Spleen (tissue), 7 donors: ENCODE data around the gene RYR1.

Source experiments
- CTCF ChIP-seq, 11 experiments: fragments of 200-600 bp in 7 of 11; fragments of 450-650 bp in 4 of 11; sonication (generic) in 4 of 11; IDR thresholded peaks in 8 of 11; conservative IDR thresholded peaks in 3 of 11; 1 replicate in 7 of 11; 2 replicates in 4 of 11; pipeline versions ENCODE4 v1.4.0 to v1.8.0; 2016 to 2021; ENCODE audit warnings: antibody characterized with exemption in 11 of 11, inconsistent platforms in 4 of 11, mild to moderate bottlenecking in 1 of 11
- POLR2A ChIP-seq, 3 donors: fragments of 450-650 bp; IDR thresholded peaks; one replicate each; pipeline ENCODE4 v1.5.1; 2017; ENCODE audit warnings: antibody characterized with exemption in 3 of 3, mild to moderate bottlenecking in 1 of 3
- POLR2AphosphoS5 ChIP-seq, 3 donors: sonication (generic); formaldehyde crosslinking; IDR thresholded peaks; one replicate each; pipeline ENCODE4 v1.5.1; 2017; ENCODE audit warnings: antibody characterized with exemption in 3 of 3
- donor health status: DM: no; HTN: no; CAD: no; lungs with moderate emphysema.
- donor health status: DM: no; HTN: no; CAD: no.
- donor health status: DM: no; HTN: no; CAD: no.

- TF ChIP-seq CTCF (IDR thresholded peaks at IDR 0.05 in 8 of 11, conservative IDR thresholded peaks at IDR 0.05 in 3 of 11) (no peak), POLR2A (IDR thresholded peaks at IDR 0.05) (no peak), POLR2AphosphoS5 (IDR thresholded peaks at IDR 0.05) (no peak)
Observed at GRCh38 chr19:38511074-38511708, 77.7 kb downstream of the RYR1 start.
